ENCODE data around the gene PRAMEF20.

DNA sequence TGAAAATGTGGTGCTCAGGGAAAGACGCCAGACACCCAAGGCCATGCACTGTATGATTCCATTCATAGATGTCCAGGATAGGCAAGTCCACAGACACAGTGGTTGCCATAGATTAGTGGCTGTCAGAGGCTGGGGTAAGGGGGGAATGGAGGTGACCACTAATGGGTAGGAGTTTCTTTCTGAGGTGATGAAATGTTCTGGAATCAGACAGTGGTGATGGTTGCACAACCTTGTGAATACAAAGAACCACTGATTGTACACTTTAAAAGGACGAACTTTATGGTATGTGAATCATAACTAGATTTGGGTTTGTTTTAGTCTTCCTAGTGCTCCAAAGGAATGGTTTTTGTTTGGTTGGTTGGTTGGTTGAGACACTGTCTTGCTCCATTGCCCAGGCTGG is 51.7 kb downstream of the PRAMEF20 start:
- TF ChIP-seq, protein P1, sequence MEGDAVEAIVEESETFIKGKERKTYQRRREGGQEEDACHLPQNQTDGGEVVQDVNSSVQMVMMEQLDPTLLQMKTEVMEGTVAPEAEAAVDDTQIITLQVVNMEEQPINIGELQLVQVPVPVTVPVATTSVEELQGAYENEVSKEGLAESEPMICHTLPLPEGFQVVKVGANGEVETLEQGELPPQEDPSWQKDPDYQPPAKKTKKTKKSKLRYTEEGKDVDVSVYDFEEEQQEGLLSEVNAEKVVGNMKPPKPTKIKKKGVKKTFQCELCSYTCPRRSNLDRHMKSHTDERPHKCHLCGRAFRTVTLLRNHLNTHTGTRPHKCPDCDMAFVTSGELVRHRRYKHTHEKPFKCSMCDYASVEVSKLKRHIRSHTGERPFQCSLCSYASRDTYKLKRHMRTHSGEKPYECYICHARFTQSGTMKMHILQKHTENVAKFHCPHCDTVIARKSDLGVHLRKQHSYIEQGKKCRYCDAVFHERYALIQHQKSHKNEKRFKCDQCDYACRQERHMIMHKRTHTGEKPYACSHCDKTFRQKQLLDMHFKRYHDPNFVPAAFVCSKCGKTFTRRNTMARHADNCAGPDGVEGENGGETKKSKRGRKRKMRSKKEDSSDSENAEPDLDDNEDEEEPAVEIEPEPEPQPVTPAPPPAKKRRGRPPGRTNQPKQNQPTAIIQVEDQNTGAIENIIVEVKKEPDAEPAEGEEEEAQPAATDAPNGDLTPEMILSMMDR (IDR thresholded peaks at IDR 0.05; ENCODE audit: borderline replicate concordance, extremely low read depth, low read length, poor library complexity, severe bottlenecking): no peak
- TF ChIP-seq EZH2 (IDR thresholded peaks at IDR 0.05; ENCODE audit: borderline replicate concordance, low read depth, low read length, severe bottlenecking): no peak

Measured in DND-41 (cell line).